Measurements from ENCODE around the gene THRAP3. TPM values are rescaled to one million over a fixed set of nuclear protein-coding genes. Genes with fewer than 3 reads are reported as not detected.
A peak's percentile ranks its signal among the peaks of the same experiment; 100 is the strongest.

THRAP3 gene
- polyA plus RNA-seq (2012; ENCODE audit: low read depth, missing spikeins): 53.4 TPM

GRCh38 chr1:36223996-36224536 lies at the start of gene THRAP3:
Gene THRAP3, plus strand, starts transcription at chr1:36224443. Its CDS starts 58,121 bp downstream, at chr1:36282564.
- TF ChIP-seq PAX5 (IDR thresholded peaks at IDR 0.05; ENCODE audit: insufficient read depth, low read length, severe bottlenecking) (no peak), SPI1 (IDR thresholded peaks at IDR 0.05; ENCODE audit: low read depth, low read length) (no peak), POLR2AphosphoS5 (IDR thresholded peaks at IDR 0.05; ENCODE audit: low read depth, low read length) (peak; percentile 95), POU2F2 (IDR thresholded peaks at IDR 0.05; ENCODE audit: low read depth, low read length) (no peak), POLR2A (IDR thresholded peaks at IDR 0.05; ENCODE audit: low read depth, low read length) (peak; percentile 93), TAF1 (IDR thresholded peaks at IDR 0.05; ENCODE audit: low read depth, low read length) (peak; percentile 75; the same call in 1 of the 2 replicates)
- peak; percentile 85 for DNase-seq (ENCODE audit: insufficient read length, low spot score)
- peak; percentile 99 for FAIRE-seq

DNA sequence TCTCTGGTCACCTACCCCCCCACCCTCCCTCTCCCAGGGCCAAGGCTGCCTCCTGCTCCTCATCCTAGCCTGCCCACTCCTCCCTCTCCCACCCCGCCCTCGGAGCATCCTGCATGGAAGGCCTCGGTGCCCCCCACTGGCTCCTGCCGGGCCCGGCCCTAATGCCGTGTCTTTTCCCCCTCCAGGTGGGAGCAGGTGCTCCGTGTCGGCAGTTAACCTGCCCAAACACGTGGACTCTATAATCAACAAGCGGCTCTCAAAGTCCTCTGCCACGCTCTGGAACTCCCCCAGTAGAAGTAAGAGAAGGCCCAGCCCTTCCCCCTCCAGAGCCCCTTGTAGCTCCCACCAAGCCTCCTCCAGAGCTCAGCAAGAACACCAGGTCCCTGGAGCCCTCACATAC lies 49.5 kb upstream of the THRAP3 start:
- no peak for TF ChIP-seq POU2F2 (IDR thresholded peaks at IDR 0.05; ENCODE audit: low read depth, low read length)
- TF ChIP-seq SPI1 (IDR thresholded peaks at IDR 0.05; ENCODE audit: low read depth, low read length): no peak
- TF ChIP-seq TAF1 (IDR thresholded peaks at IDR 0.05; ENCODE audit: low read depth, low read length): no peak
- no peak for TF ChIP-seq POLR2AphosphoS5 (IDR thresholded peaks at IDR 0.05; ENCODE audit: low read depth, low read length)
- no peak for TF ChIP-seq POLR2A (IDR thresholded peaks at IDR 0.05; ENCODE audit: low read depth, low read length)
- TF ChIP-seq PAX5 (IDR thresholded peaks at IDR 0.05; ENCODE audit: insufficient read depth, low read length, severe bottlenecking): no peak
- DNase-seq (ENCODE audit: insufficient read length, low spot score) (no peak), FAIRE-seq (no peak)

- DNase-seq (ENCODE audit: insufficient read length, low spot score) (peak; percentile 54), FAIRE-seq (peak; percentile 31)
- TF ChIP-seq POU2F2 (IDR thresholded peaks at IDR 0.05; ENCODE audit: low read depth, low read length) (no peak), POLR2A (IDR thresholded peaks at IDR 0.05; ENCODE audit: low read depth, low read length) (no peak), POLR2AphosphoS5 (IDR thresholded peaks at IDR 0.05; ENCODE audit: low read depth, low read length) (no peak), PAX5 (IDR thresholded peaks at IDR 0.05; ENCODE audit: insufficient read depth, low read length, severe bottlenecking) (no peak), SPI1 (IDR thresholded peaks at IDR 0.05; ENCODE audit: low read depth, low read length) (no peak), TAF1 (IDR thresholded peaks at IDR 0.05; ENCODE audit: low read depth, low read length) (no peak)
Measured at GRCh38 chr1:36175137-36176095, 48.8 kb upstream of the THRAP3 start.

GRCh38 chr1:36176106-36176949 lies 47.9 kb upstream of the THRAP3 start:
- TF ChIP-seq POLR2A (IDR thresholded peaks at IDR 0.05; ENCODE audit: low read depth, low read length) (no peak), PAX5 (IDR thresholded peaks at IDR 0.05; ENCODE audit: insufficient read depth, low read length, severe bottlenecking) (no peak), POU2F2 (IDR thresholded peaks at IDR 0.05; ENCODE audit: low read depth, low read length) (no peak), TAF1 (IDR thresholded peaks at IDR 0.05; ENCODE audit: low read depth, low read length) (no peak), SPI1 (IDR thresholded peaks at IDR 0.05; ENCODE audit: low read depth, low read length) (no peak), POLR2AphosphoS5 (IDR thresholded peaks at IDR 0.05; ENCODE audit: low read depth, low read length) (no peak)
- DNase-seq (ENCODE audit: insufficient read length, low spot score) (no peak), FAIRE-seq (no peak)

DNA sequence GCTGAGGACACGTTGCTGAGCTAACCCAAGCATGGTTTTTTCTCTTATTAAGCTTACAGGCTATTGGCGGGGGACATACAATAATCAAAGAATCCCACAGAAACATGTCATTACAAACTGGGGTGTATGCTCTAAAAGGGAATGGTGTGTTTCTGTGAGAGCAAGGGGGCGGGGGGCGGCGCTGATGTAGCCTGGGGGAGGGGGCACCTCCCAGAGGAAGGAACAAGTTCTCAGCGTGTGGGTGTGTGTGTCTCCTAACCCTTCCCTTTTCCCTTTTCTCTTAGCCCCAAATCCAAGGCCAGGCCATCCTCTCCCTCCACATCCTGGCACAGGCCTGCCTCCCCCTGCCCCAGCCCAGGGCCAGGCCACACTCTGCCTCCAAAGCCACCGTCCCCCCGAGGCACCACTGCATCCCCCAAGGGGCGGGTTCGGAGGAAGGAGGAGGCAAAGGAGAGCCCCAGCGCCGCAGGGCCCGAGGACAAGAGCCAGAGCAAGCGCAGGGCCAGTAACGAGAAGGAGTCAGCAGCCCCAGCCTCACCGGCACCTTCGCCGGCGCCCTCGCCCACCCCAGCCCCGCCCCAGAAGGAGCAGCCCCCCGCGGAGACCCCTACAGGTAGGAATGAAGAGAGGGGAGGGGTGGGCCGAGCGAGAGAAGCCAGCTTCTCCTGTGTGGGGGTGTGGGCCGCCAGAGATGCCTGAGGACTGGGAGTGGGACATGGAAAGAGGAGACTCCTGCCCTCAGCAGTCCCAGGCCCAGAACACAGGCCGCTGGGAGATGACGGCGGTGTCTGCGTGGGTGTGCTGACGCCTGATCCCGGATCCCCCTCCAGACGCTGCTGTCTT lies 46.4 kb upstream of the THRAP3 start:
- no peak for TF ChIP-seq POLR2AphosphoS5 (IDR thresholded peaks at IDR 0.05; ENCODE audit: low read depth, low read length)
- no peak for TF ChIP-seq TAF1 (IDR thresholded peaks at IDR 0.05; ENCODE audit: low read depth, low read length)
- no peak for TF ChIP-seq POLR2A (IDR thresholded peaks at IDR 0.05; ENCODE audit: low read depth, low read length)
- no peak for TF ChIP-seq POU2F2 (IDR thresholded peaks at IDR 0.05; ENCODE audit: low read depth, low read length)
- TF ChIP-seq SPI1 (IDR thresholded peaks at IDR 0.05; ENCODE audit: low read depth, low read length): no peak
- TF ChIP-seq PAX5 (IDR thresholded peaks at IDR 0.05; ENCODE audit: insufficient read depth, low read length, severe bottlenecking): no peak
- FAIRE-seq: no peak
- DNase-seq (ENCODE audit: insufficient read length, low spot score): no peak

DNA sequence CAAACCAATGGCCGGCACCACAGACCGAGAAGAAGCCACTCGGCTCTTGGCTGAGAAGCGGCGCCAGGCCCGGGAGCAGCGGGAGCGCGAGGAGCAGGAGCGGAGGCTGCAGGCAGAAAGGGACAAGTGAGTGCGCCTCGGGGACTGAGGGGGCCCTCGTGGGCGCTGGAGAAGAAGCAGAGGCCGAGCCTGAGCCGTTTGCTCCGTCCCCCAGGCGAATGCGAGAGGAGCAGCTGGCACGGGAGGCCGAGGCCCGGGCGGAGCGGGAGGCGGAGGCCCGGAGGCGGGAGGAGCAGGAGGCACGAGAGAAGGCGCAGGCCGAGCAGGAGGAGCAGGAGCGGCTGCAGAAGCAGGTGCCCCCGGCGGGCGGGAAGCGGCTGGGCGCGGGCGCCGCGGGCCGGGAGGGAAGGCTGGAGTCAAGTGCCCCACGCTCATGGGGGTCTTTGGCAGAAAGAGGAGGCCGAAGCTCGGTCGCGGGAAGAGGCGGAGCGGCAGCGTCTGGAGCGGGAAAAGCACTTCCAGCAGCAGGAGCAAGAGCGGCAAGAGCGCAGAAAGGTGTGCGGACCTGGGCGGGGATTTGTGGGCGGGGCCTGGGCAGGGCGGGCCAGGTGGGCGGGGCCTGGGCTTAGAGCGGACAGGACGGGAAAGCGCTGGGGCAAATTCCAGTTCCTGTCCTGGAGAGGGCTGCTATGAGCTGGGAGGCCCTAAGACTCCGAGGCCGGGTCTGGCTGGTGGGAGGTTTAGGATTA lies 45.6 kb upstream of the THRAP3 start:
- no peak for FAIRE-seq
- TF ChIP-seq POLR2AphosphoS5 (IDR thresholded peaks at IDR 0.05; ENCODE audit: low read depth, low read length): no peak
- DNase-seq (ENCODE audit: insufficient read length, low spot score): no peak

DNA sequence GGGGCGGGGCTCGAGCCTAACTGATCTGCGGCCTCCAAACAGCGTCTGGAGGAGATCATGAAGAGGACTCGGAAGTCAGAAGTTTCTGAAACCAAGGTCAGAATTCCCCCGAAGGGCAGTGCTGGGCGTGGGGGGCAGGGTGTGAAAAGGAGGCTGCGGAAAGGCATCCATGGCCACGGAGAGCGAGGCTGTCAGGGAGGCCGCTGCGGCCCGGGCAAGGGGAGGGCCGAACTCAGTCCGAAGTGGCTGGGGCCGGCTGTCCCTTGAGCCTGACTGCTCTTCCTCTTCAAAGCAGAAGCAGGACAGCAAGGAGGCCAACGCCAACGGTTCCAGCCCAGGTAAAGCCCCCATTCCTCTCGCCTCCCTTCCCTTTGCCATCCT lies 45.0 kb upstream of the THRAP3 start:
- DNase-seq (ENCODE audit: insufficient read length, low spot score) (no peak), FAIRE-seq (no peak)
- no peak for TF ChIP-seq POLR2AphosphoS5 (IDR thresholded peaks at IDR 0.05; ENCODE audit: low read depth, low read length)
- TF ChIP-seq SPI1 (IDR thresholded peaks at IDR 0.05; ENCODE audit: low read depth, low read length): no peak
- no peak for TF ChIP-seq POU2F2 (IDR thresholded peaks at IDR 0.05; ENCODE audit: low read depth, low read length)
- TF ChIP-seq PAX5 (IDR thresholded peaks at IDR 0.05; ENCODE audit: insufficient read depth, low read length, severe bottlenecking): no peak
- no peak for TF ChIP-seq TAF1 (IDR thresholded peaks at IDR 0.05; ENCODE audit: low read depth, low read length)
- no peak for TF ChIP-seq POLR2A (IDR thresholded peaks at IDR 0.05; ENCODE audit: low read depth, low read length)

DNA sequence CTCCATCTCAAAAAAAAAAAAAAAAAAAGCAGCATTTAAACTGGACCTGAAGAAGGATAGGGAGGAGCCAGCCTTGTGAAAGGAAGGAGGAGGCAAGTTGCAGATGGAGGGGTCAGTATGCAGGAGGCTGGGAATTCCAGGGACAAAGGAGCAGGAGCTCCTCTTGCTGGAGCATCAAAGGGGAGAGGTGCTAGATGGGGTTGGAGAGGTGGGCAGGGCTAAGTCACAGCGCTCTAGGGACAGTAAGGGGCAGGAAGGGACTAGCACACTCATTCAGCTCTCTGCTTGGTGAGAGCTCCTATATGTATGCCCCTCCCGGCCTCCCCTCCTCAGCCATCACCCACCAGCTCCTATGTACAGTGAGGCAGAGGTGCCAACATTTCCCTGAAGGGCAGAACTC lies 41.5 kb upstream of the THRAP3 start:
- TF ChIP-seq POLR2AphosphoS5 (IDR thresholded peaks at IDR 0.05; ENCODE audit: low read depth, low read length) (peak; percentile 46), TAF1 (IDR thresholded peaks at IDR 0.05; ENCODE audit: low read depth, low read length) (no peak), POU2F2 (IDR thresholded peaks at IDR 0.05; ENCODE audit: low read depth, low read length) (no peak)
- no peak for DNase-seq (ENCODE audit: insufficient read length, low spot score)
- no peak for FAIRE-seq

All from GM12891 (cell line).